Midbrain (tissue), 1 donor: Measurements from ENCODE around the gene PDZD7.

Experiments used
- DNase-seq: peaks from one replicate; lab custom pipeline; 2025; lab: John Stamatoyannopoulos, UW

The PDZD7 gene

GRCh38 chr10:101018600-101019439 is 12.1 kb downstream of the PDZD7 start:
- DNase-seq, result peak; percentile 84

GRCh38 chr10:101018118-101018599 is 12.8 kb downstream of the PDZD7 start:
- DNase-seq, result no peak

- DNase-seq, result no peak
Observed at GRCh38 chr10:101016814-101017213, 14.1 kb downstream of the PDZD7 start.

GRCh38 chr10:101015582-101015973 is 15.4 kb downstream of the PDZD7 start:
- DNase-seq, result no peak

- no peak for DNase-seq
Observed at GRCh38 chr10:101014966-101015581, 15.9 kb downstream of the PDZD7 start.

- DNase-seq, result peak; percentile 84
Observed at GRCh38 chr10:101014230-101014884, 16.6 kb downstream of the PDZD7 start.

- DNase-seq, result no peak
Observed at GRCh38 chr10:101013365-101013825, 17.5 kb downstream of the PDZD7 start.

GRCh38 chr10:101012525-101013364 is 18.2 kb downstream of the PDZD7 start:
- peak; percentile 94 for DNase-seq

GRCh38 chr10:101011517-101012423 is 19.2 kb downstream of the PDZD7 start:
- DNase-seq, result no peak

GRCh38 chr10:101010329-101010728 is 20.6 kb downstream of the PDZD7 start:
- DNase-seq, result no peak

- DNase-seq, result peak; percentile 86
Observed at GRCh38 chr10:101008823-101009423, 22.0 kb downstream of the PDZD7 start.

GRCh38 chr10:101007915-101008822 is 22.8 kb downstream of the PDZD7 start:
- peak; percentile 63 for DNase-seq

GRCh38 chr10:101007099-101007711 is 23.7 kb downstream of the PDZD7 start:
- peak; percentile 34 for DNase-seq

- DNase-seq, result peak; percentile 41
Observed at GRCh38 chr10:101006593-101007098, 24.3 kb downstream of the PDZD7 start.

- DNase-seq, result no peak
Observed at GRCh38 chr10:101005869-101006567, 24.9 kb downstream of the PDZD7 start.

- DNase-seq, result no peak
Observed at GRCh38 chr10:101005361-101005760, 25.6 kb downstream of the PDZD7 start.

GRCh38 chr10:101003639-101004206 is 27.2 kb downstream of the PDZD7 start:
- no peak for DNase-seq
